Inferior parietal cortex (tissue), 1 donor: ENCODE measurements around the gene RNASEH2C.
"Not testable (repeated sequence)": the region's sequence is repeated elsewhere in the genome, so short reads cannot be mapped to it uniquely, and the experiment has no call there.

Source experiments
- DNase-seq: peaks from one replicate; pipeline ENCODE4 v3.0.0-alpha.2; 2016; ENCODE audit errors: extremely low spot score

Gene RNASEH2C

DNA sequence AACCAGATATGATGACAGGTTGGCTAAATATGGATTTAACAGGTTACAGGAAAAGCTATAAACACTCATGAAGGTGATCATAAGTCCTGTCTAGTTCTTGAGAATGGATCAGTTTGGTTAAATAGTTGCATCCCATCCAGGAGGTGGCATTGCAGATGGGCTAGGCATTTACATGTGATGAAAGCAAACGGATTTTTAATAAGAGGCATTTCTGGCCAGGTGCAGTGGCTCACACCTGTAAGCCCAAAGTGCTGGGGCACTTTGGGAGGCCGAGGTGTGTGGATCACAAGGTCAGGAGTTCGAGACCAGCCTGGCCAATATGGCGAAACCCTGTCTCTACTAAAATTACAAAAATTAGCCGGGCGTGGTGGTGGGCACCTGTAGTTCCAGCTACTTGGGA is 37.1 kb downstream of the RNASEH2C start:
- DNase-seq, result not testable (repeated sequence)

DNA sequence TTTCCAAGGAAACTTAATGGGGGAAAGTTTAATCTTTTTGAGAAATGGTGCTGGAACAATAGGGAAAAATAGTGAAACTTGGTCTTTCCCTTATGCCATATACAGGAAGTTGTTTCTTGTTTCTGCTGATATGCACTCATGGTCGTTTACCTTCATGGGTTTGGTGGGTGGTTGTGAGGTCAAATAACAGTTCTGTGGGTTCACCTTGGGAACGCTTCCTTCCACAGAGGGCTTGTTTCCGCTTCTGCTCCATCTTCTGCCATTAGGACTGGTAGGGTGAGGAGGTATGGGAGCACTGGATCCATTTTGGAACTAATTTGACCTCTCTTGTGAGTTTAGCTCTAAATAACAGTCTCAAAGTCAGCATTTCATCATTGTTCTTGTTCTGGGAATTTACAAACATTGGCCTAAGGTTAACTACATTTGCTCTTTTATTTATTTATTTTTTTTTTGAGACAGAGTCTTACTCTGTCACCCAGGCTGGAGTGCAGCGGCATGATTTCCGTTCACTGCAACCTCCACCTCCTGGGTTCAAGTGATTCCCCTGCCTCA is 40.3 kb downstream of the RNASEH2C start:
- DNase-seq, result no peak

DNA sequence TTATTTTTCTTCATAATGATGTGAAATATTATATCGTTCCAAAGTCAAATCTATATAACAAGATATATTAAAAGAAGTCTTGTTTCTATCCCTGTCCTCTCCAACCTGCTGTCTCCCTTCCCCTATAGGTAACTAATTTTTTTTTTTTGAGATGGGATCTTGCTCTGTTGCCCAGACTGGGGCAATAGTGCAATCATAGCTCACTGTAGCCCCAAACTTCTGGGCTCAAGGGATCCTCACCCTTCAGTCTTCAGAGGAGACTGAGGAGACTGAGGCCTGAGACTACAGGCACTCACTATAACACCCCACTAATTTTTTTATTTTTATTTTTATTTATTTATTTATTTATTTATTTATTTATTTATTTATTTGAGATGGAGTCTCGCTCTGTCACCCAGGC is 47.6 kb downstream of the RNASEH2C start:
- no peak for DNase-seq

DNA sequence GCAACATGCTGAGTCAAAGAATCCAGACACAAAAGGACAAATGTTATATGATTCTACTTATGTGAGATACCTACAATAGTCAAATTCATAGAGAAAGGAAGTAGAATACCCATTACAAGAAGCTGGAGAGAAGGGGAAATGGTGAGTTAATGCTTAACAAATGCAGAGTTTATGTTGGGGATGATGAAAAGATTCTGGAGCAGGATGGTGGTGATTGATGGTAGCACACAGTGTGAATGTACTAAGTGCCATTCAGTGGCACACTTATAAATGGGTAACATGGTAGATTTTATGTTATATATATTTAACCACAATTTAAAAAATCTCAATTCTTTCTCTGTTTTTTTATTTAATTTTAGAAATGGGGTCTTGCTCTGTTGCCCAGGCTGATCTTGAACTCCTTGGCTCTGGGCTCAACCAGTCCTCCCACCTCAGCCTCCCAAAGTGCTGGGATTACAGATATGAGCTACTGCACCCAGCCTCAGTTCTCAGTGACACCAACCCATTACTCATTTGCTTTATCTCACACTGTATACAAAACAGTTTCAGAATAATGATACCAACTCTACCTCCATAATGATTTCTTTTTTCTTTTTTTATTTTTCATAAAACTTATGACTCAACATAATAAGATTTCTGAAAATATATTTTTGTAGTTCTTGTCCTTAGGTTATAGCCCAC is 48.3 kb downstream of the RNASEH2C start:
- DNase-seq, result no peak
